Loucy (cell line): ENCODE results near the gene NSUN5.

Experiments used
- CTCF ChIP-seq: fragments of 200-600 bp; sonication (generic); conservative IDR thresholded peaks from 2 replicates; pipeline ENCODE4 v1.5.1; 2014; ENCODE audit warnings: mild to moderate bottlenecking, antibody characterized with exemption, low read length
- EZH2phosphoT487 ChIP-seq: fragments of 200-600 bp; IDR thresholded peaks from 2 replicates; pipeline ENCODE4 v1.6.1; 2018; ENCODE audit warnings: antibody characterized with exemption, mild to moderate bottlenecking, moderate library complexity, borderline replicate concordance

DNA sequence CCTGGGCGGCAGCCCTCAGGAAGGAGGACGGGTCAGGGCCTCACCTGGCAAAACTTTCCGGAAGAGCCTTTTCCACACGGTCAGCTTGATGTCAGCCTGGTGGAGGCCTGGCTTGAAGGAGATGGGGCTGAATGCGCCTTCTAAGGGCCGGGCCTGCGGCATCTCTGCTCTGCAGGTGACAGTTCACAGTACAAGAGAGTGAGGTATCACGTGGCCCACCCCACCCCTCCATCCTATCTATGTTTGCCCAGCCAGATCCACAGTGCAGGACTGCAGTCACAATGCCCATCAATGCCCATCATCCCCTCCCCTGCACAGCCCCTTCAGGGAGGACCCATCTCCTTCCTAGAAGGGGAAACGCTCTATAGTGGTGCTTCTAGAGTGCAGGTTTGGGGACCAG, 7.9 kb upstream of the NSUN5 start:
- TF ChIP-seq CTCF (no peak), EZH2phosphoT487 (no peak)
